Lung (tissue), 12 donors: Measurements from ENCODE around the gene LIPC. TPM values are rescaled to one million over a fixed set of nuclear protein-coding genes. Genes with fewer than 3 reads are reported as not detected.

Experiments
- ATAC-seq: fragments of 200-7000 bp; cut with Tn5 transposase; one replicate; pipeline ENCODE4 v1.9.1; 2020; ENCODE audit warnings: moderate number of reproducible peaks; ENCODE audit not compliant: insufficient read depth, low FRiP score
- DNase-seq, 3 donors: peaks; one replicate each; pipeline ENCODE4 v3.0.0-alpha.2; 2013 to 2017
- H3K27ac ChIP-seq, 2 donors: one replicate each; pipeline ENCODE4 v1.5.1; 2013; ENCODE audit warnings: mild to moderate bottlenecking in 2 of 2, moderate library complexity in 2 of 2, control low read depth in 1 of 2, inconsistent platforms in 1 of 2, low read depth in 1 of 2, low read length in 1 of 2
- H3K27me3 ChIP-seq, 3 donors: one replicate each; pipeline ENCODE4 v1.5.1; 2013; ENCODE audit warnings: low read length in 2 of 3; ENCODE audit not compliant: control insufficient read depth in 3 of 3, insufficient read depth in 3 of 3
- H3K36me3 ChIP-seq, 4 donors: one replicate each; pipeline ENCODE4 v1.5.1; 2013; ENCODE audit warnings: low read length in 4 of 4, mild to moderate bottlenecking in 1 of 4, moderate library complexity in 1 of 4; ENCODE audit not compliant: control insufficient read depth in 4 of 4, insufficient read depth in 4 of 4
- H3K4me1 ChIP-seq, 5 donors: one replicate each; pipeline ENCODE4 v1.5.1; 2013; ENCODE audit warnings: low read length in 5 of 5, mild to moderate bottlenecking in 2 of 5, moderate library complexity in 1 of 5; ENCODE audit not compliant: control insufficient read depth in 5 of 5, insufficient read depth in 5 of 5
- H3K4me3 ChIP-seq: one replicate; pipeline ENCODE4 v1.5.1; 2013; ENCODE audit warnings: mild to moderate bottlenecking, control low read depth, moderate library complexity
- H3K9ac ChIP-seq, 2 donors: one replicate each; pipeline ENCODE4 v1.5.1; 2013; ENCODE audit warnings: low read length in 2 of 2, control low read depth in 1 of 2; ENCODE audit not compliant: insufficient read depth in 1 of 2
- H3K9me3 ChIP-seq, 4 donors: one replicate each; pipeline ENCODE4 v1.5.1; 2013; ENCODE audit warnings: low read length in 3 of 4, mild to moderate bottlenecking in 1 of 4, moderate library complexity in 1 of 4; ENCODE audit not compliant: control insufficient read depth in 4 of 4, insufficient read depth in 3 of 4
- WGBS, 2 donors: extraction: QIAGEN DNeasy Blood & Tissue Kit; methylation state at CpG; one replicate each; pipeline ENCODE4 v1.1.7; 2013; 5-methylcytosine and 5-hydroxymethylcytosine counted together
- polyA plus RNA-seq, 2 donors: library from polyadenylated mRNA; stranded (reverse); fragments of 200-250 nt; gene quantifications; one replicate each; pipeline ENCODE4 v1.2.1, GENCODE V29; 2013
- total RNA-seq, 2 donors: library from RNA; depleted of rRNA in 1 of 2; stranded (reverse); fragments of >200 nt in 1 of 2; gene quantifications; one replicate each; pipeline ENCODE4 v1.2.1, GENCODE V29; 2014 to 2021
- TF ChIP-seq, protein P1 (sequence below): IDR thresholded peaks from 2 replicates; pipeline ENCODE4 v1.5.1; 2012; ENCODE audit warnings: mild to moderate bottlenecking; ENCODE audit errors: control extremely low read depth, extremely low read depth
- donor health status: control.
- donor health status: control.
- donor health status: Bipolar disorder and iron deficiency.
- donor health status: healthy.
- donor health status: DM: yes; HTN: yes; CAD: no.

LIPC gene
- total and polyA plus RNA-seq, 4 donors: 0.20 to 0.57 (median 0.40) TPM

- Histone ChIP-seq H3K27ac (no peak overlapping the region), H3K27me3 (no peaks in the 10 kb centered on the region), H3K36me3 (no peaks in the 10 kb centered on the region), H3K9me3 (no peaks in the 10 kb centered on the region), H3K9ac (no peak overlapping the region), H3K4me3 (no peak overlapping the region), H3K4me1 (no peaks in the 10 kb centered on the region)
- WGBS, 2 donors: 80 to 84% methylated on average over 3 of the region's 3 CpGs
- TF ChIP-seq, protein P1, sequence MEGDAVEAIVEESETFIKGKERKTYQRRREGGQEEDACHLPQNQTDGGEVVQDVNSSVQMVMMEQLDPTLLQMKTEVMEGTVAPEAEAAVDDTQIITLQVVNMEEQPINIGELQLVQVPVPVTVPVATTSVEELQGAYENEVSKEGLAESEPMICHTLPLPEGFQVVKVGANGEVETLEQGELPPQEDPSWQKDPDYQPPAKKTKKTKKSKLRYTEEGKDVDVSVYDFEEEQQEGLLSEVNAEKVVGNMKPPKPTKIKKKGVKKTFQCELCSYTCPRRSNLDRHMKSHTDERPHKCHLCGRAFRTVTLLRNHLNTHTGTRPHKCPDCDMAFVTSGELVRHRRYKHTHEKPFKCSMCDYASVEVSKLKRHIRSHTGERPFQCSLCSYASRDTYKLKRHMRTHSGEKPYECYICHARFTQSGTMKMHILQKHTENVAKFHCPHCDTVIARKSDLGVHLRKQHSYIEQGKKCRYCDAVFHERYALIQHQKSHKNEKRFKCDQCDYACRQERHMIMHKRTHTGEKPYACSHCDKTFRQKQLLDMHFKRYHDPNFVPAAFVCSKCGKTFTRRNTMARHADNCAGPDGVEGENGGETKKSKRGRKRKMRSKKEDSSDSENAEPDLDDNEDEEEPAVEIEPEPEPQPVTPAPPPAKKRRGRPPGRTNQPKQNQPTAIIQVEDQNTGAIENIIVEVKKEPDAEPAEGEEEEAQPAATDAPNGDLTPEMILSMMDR: no peak
- ATAC-seq (no peak), DNase-seq (no peak)
These were observed 64.2 kb downstream of the LIPC start for GRCh38 chr15:58495891-58496408.

GRCh38 chr15:58497046-58497785 is 65.4 kb downstream of the LIPC start:
- Histone ChIP-seq H3K4me3 (no peak overlapping the region), H3K27ac (no peak overlapping the region), H3K36me3 (no peaks in the 10 kb centered on the region), H3K9me3 (no peaks in the 10 kb centered on the region), H3K9ac (no peak overlapping the region), H3K4me1 (no peaks in the 10 kb centered on the region), H3K27me3 (no peaks in the 10 kb centered on the region)
- TF ChIP-seq, protein P1: no peak
- 88 to 89% methylated on average over 9 of the region's 9 CpGs for WGBS, 2 donors
- ATAC-seq (no peak), DNase-seq (no peak)

GRCh38 chr15:58498821-58499580 is 67.2 kb downstream of the LIPC start:
- TF ChIP-seq, protein P1: no peak
- Histone ChIP-seq H3K36me3 (no peaks in the 10 kb centered on the region), H3K27me3 (no peaks in the 10 kb centered on the region), H3K27ac (no peak overlapping the region), H3K9ac (no peak overlapping the region), H3K9me3 (no peaks in the 10 kb centered on the region), H3K4me3 (no peak overlapping the region), H3K4me1 (no peaks in the 10 kb centered on the region)
- ATAC-seq (no peak), DNase-seq (no peak)
- 87 to 88% methylated on average over 8 of the region's 8 CpGs for WGBS, 2 donors
